Measurements from ENCODE around the gene EOLA1.
"Not testable (repeated sequence)": the region's sequence is repeated elsewhere in the genome, so short reads cannot be mapped to it uniquely, and the experiment has no call there.

EOLA1 gene

GRCh38 chrX:149513825-149514428, 26.9 kb upstream of the EOLA1 start:
- DNase-seq (ENCODE audit: low spot score), result no peak

- DNase-seq (ENCODE audit: low spot score), result no peak
Observed at GRCh38 chrX:149515954-149516602, 24.7 kb upstream of the EOLA1 start.

GRCh38 chrX:149516604-149517003, 24.2 kb upstream of the EOLA1 start:
- DNase-seq (ENCODE audit: low spot score), result no peak

GRCh38 chrX:149517308-149517707, 23.5 kb upstream of the EOLA1 start:
- DNase-seq (ENCODE audit: low spot score), result no peak

- DNase-seq (ENCODE audit: low spot score), result no peak
Observed at GRCh38 chrX:149518236-149518635, 22.6 kb upstream of the EOLA1 start.

- DNase-seq (ENCODE audit: low spot score), result not testable (repeated sequence)
Observed at GRCh38 chrX:149520636-149521277, 20.1 kb upstream of the EOLA1 start.

- peak; percentile 40 for DNase-seq (ENCODE audit: low spot score)
Observed at GRCh38 chrX:149521438-149521837, 19.4 kb upstream of the EOLA1 start.

GRCh38 chrX:149522916-149523315, 17.9 kb upstream of the EOLA1 start:
- DNase-seq (ENCODE audit: low spot score), result no peak

GRCh38 chrX:149525389-149525788, 15.4 kb upstream of the EOLA1 start:
- peak; percentile 65 for DNase-seq (ENCODE audit: low spot score)

- DNase-seq (ENCODE audit: low spot score), result peak; percentile 52
Observed at GRCh38 chrX:149525903-149526302, 14.9 kb upstream of the EOLA1 start.

- DNase-seq (ENCODE audit: low spot score), result not testable (repeated sequence)
Observed at GRCh38 chrX:149526318-149527033, 14.3 kb upstream of the EOLA1 start.

- peak; percentile 50 for DNase-seq (ENCODE audit: low spot score)
Observed at GRCh38 chrX:149527705-149528104, 13.1 kb upstream of the EOLA1 start.

- DNase-seq (ENCODE audit: low spot score), result no peak
Observed at GRCh38 chrX:149528381-149528780, 12.4 kb upstream of the EOLA1 start.

GRCh38 chrX:149531599-149531998, 9.2 kb upstream of the EOLA1 start:
- DNase-seq (ENCODE audit: low spot score), result no peak

GRCh38 chrX:149532868-149533267, 7.9 kb upstream of the EOLA1 start:
- not testable (repeated sequence) for DNase-seq (ENCODE audit: low spot score)

- DNase-seq (ENCODE audit: low spot score), result not testable (repeated sequence)
Observed at GRCh38 chrX:149533999-149534398, 6.8 kb upstream of the EOLA1 start.

GRCh38 chrX:149534926-149535602, 5.7 kb upstream of the EOLA1 start:
- not testable (repeated sequence) for DNase-seq (ENCODE audit: low spot score)

GRCh38 chrX:149537474-149537873, 3.3 kb upstream of the EOLA1 start:
- DNase-seq (ENCODE audit: low spot score), result not testable (repeated sequence)

GRCh38 chrX:149539283-149540130, 1.3 kb upstream of the EOLA1 start:
- peak; percentile 92 for DNase-seq (ENCODE audit: low spot score)

- peak; percentile 93 for DNase-seq (ENCODE audit: low spot score)
Observed at GRCh38 chrX:149540131-149540620, 636 bp upstream of the EOLA1 start.

- no peak for DNase-seq (ENCODE audit: low spot score)
Observed at GRCh38 chrX:149541521-149542047, 772 bp downstream of the EOLA1 start.

Measured in CD4-positive, alpha-beta T cell treated with Interleukin-6 at 100 ng/mL for 8 hours (primary cell).